Stomach (tissue), 4 donors: ENCODE measurements around the gene DDX39B.
A peak's percentile ranks its signal among the peaks of the same experiment; 100 is the strongest.

Experiments
- CTCF ChIP-seq, 7 experiments: fragments of 450-650 bp in 4 of 7; fragments of 200-600 bp in 3 of 7; sonication (generic) in 3 of 7; IDR thresholded peaks; one replicate each; pipeline ENCODE4 v1.5.1; 2016 to 2019; ENCODE audit warnings: antibody characterized with exemption in 7 of 7, control low read depth in 2 of 7, mild to moderate bottlenecking in 1 of 7
- EP300 ChIP-seq: sonication (generic); formaldehyde crosslinking; IDR thresholded peaks from one replicate; pipeline ENCODE4 v1.6.1; 2017; ENCODE audit warnings: antibody characterized with exemption

- peak in 1 of 7 experiments; percentile 15 for TF ChIP-seq CTCF (IDR thresholded peaks at IDR 0.05)
- no peak for TF ChIP-seq EP300
Measured at GRCh38 chr6:31497531-31498476, 44.0 kb downstream of the DDX39B start, which contains the start of gene MICB.
